DOHH2 (cell line): ENCODE results near the gene CAMK2D.

Experiments
- EZH2phosphoT487 ChIP-seq: fragments of 200-600 bp; sonication (generic); IDR thresholded peaks from 2 replicates; pipeline ENCODE4 v1.6.1; 2017; ENCODE audit warnings: borderline replicate concordance, mild to moderate bottlenecking, antibody characterized with exemption, low read length, moderate library complexity, mixed read lengths
- TF ChIP-seq, protein P1 (sequence below): fragments of 200-600 bp; sonication (generic); IDR thresholded peaks from one replicate; pipeline ENCODE4 v1.5.1; 2014; ENCODE audit warnings: antibody characterized with exemption, mild to moderate bottlenecking, low read depth, low read length; ENCODE audit not compliant: poor library complexity, severe bottlenecking

DNA sequence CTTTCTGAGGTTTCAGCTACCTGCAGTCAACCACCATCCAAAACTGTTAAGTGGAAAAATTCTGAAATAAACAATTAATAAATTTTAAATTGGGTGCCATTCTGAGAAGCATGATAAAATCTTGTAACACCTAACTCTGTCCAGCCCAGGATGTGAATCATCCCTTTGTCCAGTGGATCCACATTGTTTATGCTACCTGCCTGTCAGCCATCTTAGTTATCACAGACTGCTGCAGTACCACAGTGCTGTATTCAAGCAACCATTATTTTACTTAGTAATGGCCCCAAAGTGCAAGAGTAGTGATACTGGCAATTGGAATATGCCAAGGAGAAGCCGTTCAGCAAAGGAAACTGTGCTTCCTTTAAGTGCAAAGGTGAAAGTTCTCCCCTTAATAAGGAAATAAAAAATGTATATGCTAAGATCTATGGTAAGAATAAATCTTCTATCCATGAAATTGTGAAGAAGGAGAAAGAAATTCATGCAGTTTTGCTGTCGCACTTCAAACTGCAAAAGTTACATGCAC, 20.6 kb downstream of the CAMK2D start:
- TF ChIP-seq, protein P1, sequence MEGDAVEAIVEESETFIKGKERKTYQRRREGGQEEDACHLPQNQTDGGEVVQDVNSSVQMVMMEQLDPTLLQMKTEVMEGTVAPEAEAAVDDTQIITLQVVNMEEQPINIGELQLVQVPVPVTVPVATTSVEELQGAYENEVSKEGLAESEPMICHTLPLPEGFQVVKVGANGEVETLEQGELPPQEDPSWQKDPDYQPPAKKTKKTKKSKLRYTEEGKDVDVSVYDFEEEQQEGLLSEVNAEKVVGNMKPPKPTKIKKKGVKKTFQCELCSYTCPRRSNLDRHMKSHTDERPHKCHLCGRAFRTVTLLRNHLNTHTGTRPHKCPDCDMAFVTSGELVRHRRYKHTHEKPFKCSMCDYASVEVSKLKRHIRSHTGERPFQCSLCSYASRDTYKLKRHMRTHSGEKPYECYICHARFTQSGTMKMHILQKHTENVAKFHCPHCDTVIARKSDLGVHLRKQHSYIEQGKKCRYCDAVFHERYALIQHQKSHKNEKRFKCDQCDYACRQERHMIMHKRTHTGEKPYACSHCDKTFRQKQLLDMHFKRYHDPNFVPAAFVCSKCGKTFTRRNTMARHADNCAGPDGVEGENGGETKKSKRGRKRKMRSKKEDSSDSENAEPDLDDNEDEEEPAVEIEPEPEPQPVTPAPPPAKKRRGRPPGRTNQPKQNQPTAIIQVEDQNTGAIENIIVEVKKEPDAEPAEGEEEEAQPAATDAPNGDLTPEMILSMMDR, result no peak
- no peak for TF ChIP-seq EZH2phosphoT487
